WTC11 (cell line): ENCODE measurements around the gene GCC2.

Experiments
- CTCF ChIP-seq: fragments of 200-600 bp; IDR thresholded peaks from 2 replicates; pipeline ENCODE4 v1.8.0; 2022; ENCODE audit warnings: antibody characterized with exemption
- EMX1 ChIP-seq: fragments of 250-450 bp; sonication (Bioruptor Pico); IDR thresholded peaks from 2 replicates; pipeline ENCODE4 v1.8.0; 2021; ENCODE audit warnings: mild to moderate bottlenecking
- FOXK1 ChIP-seq: sonication (generic); formaldehyde crosslinking; IDR thresholded peaks from 2 replicates; pipeline ENCODE4 v1.8.0; 2022; ENCODE audit warnings: mild to moderate bottlenecking, moderate library complexity, missing genetic modification reagents
- IRF1 ChIP-seq: sonication (generic); formaldehyde crosslinking; IDR thresholded peaks from 2 replicates; pipeline ENCODE4 v1.8.0; 2023; ENCODE audit warnings: missing genetic modification reagents
- MYBL2 ChIP-seq: sonication (generic); formaldehyde crosslinking; IDR thresholded peaks from 2 replicates; pipeline ENCODE4 v1.8.1; 2023; ENCODE audit warnings: mild to moderate bottlenecking, moderate library complexity, missing genetic modification reagents
- NFATC4 ChIP-seq: fragments of 250-450 bp; sonication (Bioruptor Pico); IDR thresholded peaks from 2 replicates; pipeline ENCODE4 v1.9.0; 2021; ENCODE audit warnings: mild to moderate bottlenecking
- NR2C2 ChIP-seq: sonication (generic); formaldehyde crosslinking; IDR thresholded peaks from 2 replicates; pipeline ENCODE4 v1.8.0; 2022; ENCODE audit warnings: mild to moderate bottlenecking, missing genetic modification reagents
- PREB ChIP-seq: sonication (generic); formaldehyde crosslinking; IDR thresholded peaks from 2 replicates; pipeline ENCODE4 v1.8.1; 2022; ENCODE audit warnings: mild to moderate bottlenecking, missing genetic modification reagents, moderate library complexity, borderline replicate concordance
- TEAD4 ChIP-seq: sonication (generic); formaldehyde crosslinking; IDR thresholded peaks from 2 replicates; pipeline ENCODE4 v1.8.0; 2022; ENCODE audit warnings: mild to moderate bottlenecking, missing genetic modification reagents
- USF2 ChIP-seq: sonication (generic); formaldehyde crosslinking; IDR thresholded peaks from 2 replicates; pipeline ENCODE4 v1.8.1; 2023; ENCODE audit warnings: mild to moderate bottlenecking, missing genetic modification reagents, moderate library complexity
- ZBTB21 ChIP-seq: sonication (generic); formaldehyde crosslinking; IDR thresholded peaks from 2 replicates; pipeline ENCODE4 v1.8.1; 2023; ENCODE audit warnings: mild to moderate bottlenecking, missing genetic modification reagents, borderline replicate concordance
- ZMAT4 ChIP-seq: fragments of 250-450 bp; sonication (Bioruptor Pico); IDR thresholded peaks from 2 replicates; pipeline ENCODE4 v1.9.0; 2021; ENCODE audit warnings: mild to moderate bottlenecking
- ZNF121 ChIP-seq: sonication (generic); formaldehyde crosslinking; IDR thresholded peaks from 2 replicates; pipeline ENCODE4 v1.8.0; 2023; ENCODE audit warnings: missing genetic modification reagents
- ZNF423 ChIP-seq: fragments of 250-450 bp; sonication (Bioruptor Pico); IDR thresholded peaks from 2 replicates; pipeline ENCODE4 v2.1.2; 2022; ENCODE audit warnings: mild to moderate bottlenecking, moderate library complexity

- no peak for TF ChIP-seq CTCF
- no peak for TF ChIP-seq ZBTB21
- TF ChIP-seq USF2 (CRISPR knock-in tag), result no peak
- TF ChIP-seq IRF1 (CRISPR knock-in tag), result no peak
- no peak for TF ChIP-seq ZMAT4
- TF ChIP-seq PREB, result no peak
- no peak for TF ChIP-seq MYBL2 (CRISPR knock-in tag)
- TF ChIP-seq TEAD4 (CRISPR knock-in tag), result no peak
- no peak for TF ChIP-seq NFATC4 (CRISPR knock-in tag)
- no peak for TF ChIP-seq EMX1 (CRISPR knock-in tag)
- TF ChIP-seq ZNF121 (CRISPR knock-in tag), result no peak
- TF ChIP-seq ZNF423 (CRISPR knock-in tag), result no peak
- no peak for TF ChIP-seq FOXK1 (CRISPR knock-in tag)
- no peak for TF ChIP-seq NR2C2 (CRISPR knock-in tag)
Measured at GRCh38 chr2:108535357-108535631, 86.3 kb downstream of the GCC2 start.
